Fibroblast of lung (primary cell): ENCODE results near the gene SLC44A4.
"Not testable (repeated sequence)": the region's sequence is repeated elsewhere in the genome, so short reads cannot be mapped to it uniquely, and the experiment has no call there.

Experiments
- CTCF ChIP-seq, 2 donors: IDR thresholded peaks in 1 of 2; conservative IDR thresholded peaks in 1 of 2; 1 replicate in 1 of 2; 2 replicates in 1 of 2; pipeline ENCODE4 v1.5.1; 2011 to 2012; ENCODE audit warnings: low read length in 2 of 2, control low read depth in 1 of 2, inconsistent platforms in 1 of 2, low read depth in 1 of 2, mild to moderate bottlenecking in 1 of 2
- EZH2 ChIP-seq: IDR thresholded peaks from 2 replicates; pipeline ENCODE4 v1.5.1; 2012; ENCODE audit warnings: low read length, control low read depth, mild to moderate bottlenecking; ENCODE audit errors: missing control alignments

- not testable (repeated sequence) for TF ChIP-seq CTCF (conservative IDR thresholded peaks at IDR 0.05 in 1 of 2, IDR thresholded peaks at IDR 0.05 in 1 of 2; ENCODE audit: low read depth in 1 of 2, low read length in 2 of 2); EZH2
These were observed 10.2 kb downstream of the SLC44A4 start for GRCh38 chr6:31868658-31868971.
